GM20000 (cell line): ENCODE measurements around the gene TREML1.

Experiments used
- DNase-seq: peaks from one replicate; pipeline ENCODE4 v3.0.0; 2012; ENCODE audit warnings: low spot score
- TF ChIP-seq, protein P1 (sequence below): IDR thresholded peaks from 2 replicates; pipeline ENCODE4 v1.5.1; 2012; ENCODE audit warnings: mild to moderate bottlenecking, control low read depth; ENCODE audit errors: extremely low read depth, missing control alignments

TREML1 gene, protein sequence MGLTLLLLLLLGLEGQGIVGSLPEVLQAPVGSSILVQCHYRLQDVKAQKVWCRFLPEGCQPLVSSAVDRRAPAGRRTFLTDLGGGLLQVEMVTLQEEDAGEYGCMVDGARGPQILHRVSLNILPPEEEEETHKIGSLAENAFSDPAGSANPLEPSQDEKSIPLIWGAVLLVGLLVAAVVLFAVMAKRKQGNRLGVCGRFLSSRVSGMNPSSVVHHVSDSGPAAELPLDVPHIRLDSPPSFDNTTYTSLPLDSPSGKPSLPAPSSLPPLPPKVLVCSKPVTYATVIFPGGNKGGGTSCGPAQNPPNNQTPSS

DNA sequence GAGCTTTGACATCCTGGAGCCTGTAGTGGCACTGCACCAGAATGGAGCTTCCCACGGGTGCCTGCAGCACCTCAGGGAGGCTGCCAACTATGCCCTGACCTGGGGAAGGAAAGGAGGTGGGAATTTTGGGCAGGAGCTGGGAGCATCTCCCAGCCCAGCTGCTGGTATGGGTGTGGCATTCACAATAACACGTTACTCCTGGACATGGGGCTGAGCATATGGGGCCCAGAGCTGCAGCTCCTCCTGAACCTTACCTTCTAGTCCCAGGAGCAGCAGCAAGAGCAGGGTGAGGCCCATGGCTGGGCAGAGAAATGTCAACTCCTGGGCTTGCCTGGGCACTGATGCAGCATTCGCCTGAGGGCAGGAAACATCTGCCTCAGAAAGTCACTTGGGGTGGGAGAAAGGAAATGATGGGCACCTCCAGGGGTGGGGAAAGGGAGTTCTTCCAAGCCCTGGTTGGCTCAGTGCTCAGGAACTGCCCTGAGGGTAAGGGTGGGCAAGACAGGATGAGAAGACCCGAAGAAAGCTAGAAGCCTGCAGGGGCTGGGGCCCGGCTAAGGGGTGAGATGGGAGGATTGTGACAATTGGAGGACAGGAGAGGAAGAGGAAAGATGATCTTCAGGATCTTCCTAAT lies at the start of gene TREML1:
TREML1 (minus strand) TSS at position 356 of the 634 bp plus-strand sequence; CDS start at position 297, 59 bp downstream.
- TF ChIP-seq, protein P1, sequence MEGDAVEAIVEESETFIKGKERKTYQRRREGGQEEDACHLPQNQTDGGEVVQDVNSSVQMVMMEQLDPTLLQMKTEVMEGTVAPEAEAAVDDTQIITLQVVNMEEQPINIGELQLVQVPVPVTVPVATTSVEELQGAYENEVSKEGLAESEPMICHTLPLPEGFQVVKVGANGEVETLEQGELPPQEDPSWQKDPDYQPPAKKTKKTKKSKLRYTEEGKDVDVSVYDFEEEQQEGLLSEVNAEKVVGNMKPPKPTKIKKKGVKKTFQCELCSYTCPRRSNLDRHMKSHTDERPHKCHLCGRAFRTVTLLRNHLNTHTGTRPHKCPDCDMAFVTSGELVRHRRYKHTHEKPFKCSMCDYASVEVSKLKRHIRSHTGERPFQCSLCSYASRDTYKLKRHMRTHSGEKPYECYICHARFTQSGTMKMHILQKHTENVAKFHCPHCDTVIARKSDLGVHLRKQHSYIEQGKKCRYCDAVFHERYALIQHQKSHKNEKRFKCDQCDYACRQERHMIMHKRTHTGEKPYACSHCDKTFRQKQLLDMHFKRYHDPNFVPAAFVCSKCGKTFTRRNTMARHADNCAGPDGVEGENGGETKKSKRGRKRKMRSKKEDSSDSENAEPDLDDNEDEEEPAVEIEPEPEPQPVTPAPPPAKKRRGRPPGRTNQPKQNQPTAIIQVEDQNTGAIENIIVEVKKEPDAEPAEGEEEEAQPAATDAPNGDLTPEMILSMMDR, result no peak
- DNase-seq, result no peak

DNA sequence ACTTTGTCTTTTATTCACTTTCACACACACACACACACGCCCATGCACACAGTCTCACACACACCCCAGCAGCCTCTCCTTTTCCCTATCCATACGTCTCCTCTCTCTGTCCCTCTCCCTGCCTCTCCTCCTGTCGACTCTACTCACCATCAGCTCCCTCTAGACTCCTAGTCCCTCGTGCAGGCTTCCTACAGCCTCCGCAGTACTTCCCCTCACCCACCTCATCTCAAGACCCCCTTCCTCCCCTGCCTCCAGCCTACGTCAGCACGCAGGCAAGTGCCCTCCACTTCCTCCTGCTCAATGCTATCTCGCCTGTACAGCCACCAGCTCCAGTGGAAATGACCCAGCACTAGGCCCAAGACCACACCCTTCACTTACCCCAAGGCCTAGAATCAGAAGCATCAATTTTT lies 47.6 kb upstream of the TREML1 start:
- TF ChIP-seq, protein P1, result no peak
- no peak for DNase-seq

DNA sequence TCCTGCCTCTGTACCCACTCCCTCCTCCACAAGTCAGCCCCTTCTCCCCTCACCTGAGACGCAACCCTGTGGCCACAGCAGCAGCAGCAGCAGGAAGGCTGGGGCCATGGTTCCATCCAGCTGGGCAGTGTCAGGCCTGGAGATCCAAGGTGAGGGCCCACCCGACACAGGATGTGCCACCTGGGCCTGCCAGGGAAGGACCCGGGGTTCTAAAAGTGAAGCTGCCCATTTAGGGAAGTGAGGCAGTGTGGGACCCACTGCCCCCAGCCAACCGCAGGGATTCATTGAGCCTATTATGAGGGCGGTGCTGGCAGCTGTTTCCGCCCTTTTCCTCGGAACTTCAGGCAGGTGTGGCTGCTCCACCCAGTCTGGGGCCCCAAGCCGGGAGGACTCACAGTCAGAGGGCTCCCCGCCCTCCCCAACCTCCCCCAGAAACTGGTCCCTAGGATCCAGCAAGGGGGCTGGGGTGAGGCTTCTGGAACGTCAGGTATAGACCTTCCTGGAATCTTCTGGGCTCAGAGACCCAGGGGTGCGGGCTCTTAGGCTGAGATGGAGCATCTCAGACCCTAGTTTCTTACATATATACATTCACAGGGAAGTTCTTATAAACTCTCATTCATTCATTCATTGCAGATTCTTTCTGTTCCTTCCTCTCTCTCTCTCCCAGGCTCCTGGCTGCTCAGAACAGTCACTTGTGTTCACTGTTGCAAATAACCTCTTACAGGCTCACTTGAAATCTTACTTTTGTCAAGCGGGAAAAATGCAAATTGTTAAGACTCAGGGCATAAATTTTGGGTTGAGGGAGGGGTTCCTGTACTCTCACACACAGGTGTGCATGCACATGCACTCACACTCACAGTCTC lies 47.0 kb upstream of the TREML1 start, which contains the start of gene TREML2:
TREML2 (minus strand) TSS at position 249 of the 863 bp plus-strand sequence; CDS start at position 108, 141 bp downstream.
- TF ChIP-seq, protein P1, result no peak
- no peak for DNase-seq

DNA sequence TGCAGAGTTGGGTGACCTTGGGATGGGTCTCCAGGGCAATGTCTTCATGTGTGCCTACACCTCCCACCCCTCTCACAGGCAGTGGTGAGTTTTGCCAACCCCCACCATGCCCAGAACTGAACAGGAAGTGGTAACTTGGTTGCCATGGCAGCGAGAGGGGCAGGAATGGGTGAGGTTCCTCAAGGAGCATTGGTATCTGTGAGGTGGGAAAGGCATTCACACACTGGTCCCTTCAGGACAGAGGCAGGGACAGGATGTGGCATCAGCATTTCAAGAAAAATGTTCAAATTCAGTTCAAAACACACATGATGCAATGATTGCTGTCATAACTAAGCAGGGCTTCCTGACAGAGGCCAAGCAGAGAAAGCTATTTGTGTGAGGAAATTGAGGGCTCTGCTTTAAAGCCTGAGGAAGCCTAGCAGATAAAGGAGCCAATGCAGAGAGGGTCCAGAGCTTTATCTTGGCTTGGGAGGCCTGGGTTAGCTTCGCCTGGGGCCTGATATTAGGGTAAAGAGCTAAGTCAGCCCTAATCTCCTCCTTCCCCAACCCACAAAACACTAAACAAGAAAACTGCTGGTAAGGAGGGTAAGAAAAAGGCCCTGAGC lies 46.3 kb upstream of the TREML1 start:
- DNase-seq, result peak; percentile 29
- TF ChIP-seq, protein P1, result no peak

DNA sequence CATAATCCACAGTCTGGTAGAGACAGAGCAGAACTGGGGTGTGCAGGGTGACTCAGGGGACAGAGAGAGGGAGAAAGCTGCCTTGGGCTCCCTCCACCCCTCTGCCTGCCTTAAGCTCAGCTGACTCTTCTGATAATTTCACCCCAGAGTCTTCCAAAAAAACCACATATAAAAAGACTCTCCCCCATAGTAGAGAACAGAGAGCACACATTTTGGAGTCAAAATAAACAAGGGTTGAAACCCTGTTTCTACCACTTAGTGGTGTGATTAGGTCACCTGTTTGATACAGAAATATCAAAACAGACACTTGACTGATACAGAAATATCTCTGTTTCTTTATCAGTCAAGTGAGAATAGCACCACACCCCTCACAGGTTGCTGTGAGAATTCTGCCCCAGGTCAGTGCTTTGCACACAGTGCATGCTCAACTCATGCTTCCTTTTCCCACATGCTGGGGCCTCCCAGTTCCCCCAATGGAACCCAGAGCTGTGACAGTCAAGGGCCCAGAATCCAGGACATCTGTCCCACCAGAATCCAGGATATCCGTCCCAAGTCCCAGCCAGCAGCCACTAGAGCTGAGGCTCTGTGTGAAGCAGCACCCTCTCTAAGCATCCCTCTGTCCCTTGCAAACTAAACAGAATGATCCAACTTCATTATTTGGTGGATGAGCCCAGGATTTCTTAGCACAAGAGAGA lies 45.6 kb upstream of the TREML1 start:
- DNase-seq, result peak; percentile 47
- TF ChIP-seq, protein P1, result no peak

DNA sequence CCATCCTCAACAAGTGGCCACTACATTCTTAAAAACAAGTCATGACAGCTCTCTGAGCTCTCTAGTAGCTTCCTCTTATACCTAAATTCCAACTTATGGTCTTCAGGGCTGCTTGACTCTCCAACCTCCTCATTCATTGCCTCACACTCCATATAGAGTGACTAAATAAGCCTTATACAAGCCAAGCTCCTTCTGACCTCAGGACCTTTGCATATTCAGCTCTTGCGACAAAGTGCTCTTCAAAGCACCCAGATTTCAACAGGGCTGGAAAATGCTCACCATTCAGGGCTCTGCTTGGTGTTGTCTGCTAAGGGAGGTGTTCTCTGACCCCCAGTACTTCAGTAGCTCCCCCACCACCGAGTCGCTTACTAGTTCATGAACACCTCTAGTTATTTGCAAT lies 43.1 kb upstream of the TREML1 start:
- no peak for DNase-seq
- TF ChIP-seq, protein P1, result no peak
